Ishikawa (cell line): ENCODE data around the gene STRBP.

Experiments
- CEBPB ChIP-seq: IDR thresholded peaks from 2 replicates; pipeline ENCODE4 v1.6.1; 2012
- CREB1 ChIP-seq: IDR thresholded peaks from 2 replicates; pipeline ENCODE4 v1.6.1; 2012; ENCODE audit warnings: low read depth
- EGR1 ChIP-seq: IDR thresholded peaks from 2 replicates; pipeline ENCODE4 v1.6.1; 2012
- EP300 ChIP-seq: IDR thresholded peaks from 2 replicates; pipeline ENCODE4 v1.6.1; 2012; ENCODE audit warnings: borderline replicate concordance
- FOXM1 ChIP-seq: IDR thresholded peaks from 2 replicates; pipeline ENCODE4 v1.6.1; 2012; ENCODE audit warnings: low read depth, borderline replicate concordance
- MAX ChIP-seq: IDR thresholded peaks from 2 replicates; pipeline ENCODE4 v1.6.1; 2012
- RAD21 ChIP-seq: IDR thresholded peaks from 2 replicates; pipeline ENCODE4 v1.6.1; 2012; ENCODE audit warnings: low read depth
- TAF1 ChIP-seq: IDR thresholded peaks from 2 replicates; pipeline ENCODE4 v1.6.1; 2012; ENCODE audit warnings: low read depth, mild to moderate bottlenecking
- TCF12 ChIP-seq: IDR thresholded peaks from 2 replicates; pipeline ENCODE4 v1.6.1; 2012; ENCODE audit warnings: low read depth
- TEAD4 ChIP-seq: IDR thresholded peaks from 2 replicates; pipeline ENCODE4 v1.6.1; 2012
- USF1 ChIP-seq: IDR thresholded peaks from 2 replicates; pipeline ENCODE4 v1.6.1; 2012
- YY1 ChIP-seq: IDR thresholded peaks from 2 replicates; pipeline ENCODE4 v1.6.1; 2012; ENCODE audit warnings: low read depth
- ZBTB7A ChIP-seq: IDR thresholded peaks from 2 replicates; pipeline ENCODE4 v1.6.1; 2012; ENCODE audit warnings: low read depth
- TF ChIP-seq, protein P1 (sequence below): IDR thresholded peaks from 2 replicates; pipeline ENCODE4 v1.6.1; 2012; ENCODE audit warnings: low read depth, mild to moderate bottlenecking

DNA sequence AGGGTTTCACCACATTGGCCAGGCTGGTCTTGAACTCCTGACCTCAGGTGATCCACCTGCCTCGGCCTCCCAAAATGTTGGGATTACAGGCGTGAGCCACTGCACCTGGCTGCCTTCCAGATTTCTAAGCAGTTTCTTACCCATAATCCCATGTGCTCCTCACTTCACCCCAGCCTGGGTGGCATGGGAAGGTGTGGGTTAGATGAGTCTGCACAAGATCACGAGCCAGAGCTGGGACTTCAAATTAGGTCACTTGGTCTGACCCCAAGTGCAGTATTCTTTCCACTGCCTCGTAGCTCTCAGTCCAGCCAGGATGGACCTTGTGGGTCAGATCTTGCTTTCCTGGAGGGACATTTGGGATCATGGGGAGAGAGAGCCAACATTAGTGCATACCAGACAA, 37.5 kb upstream of the STRBP start:
- TF ChIP-seq EP300 (no peak), YY1 (no peak), FOXM1 (no peak), MAX (no peak), ZBTB7A (no peak), TCF12 (no peak), CEBPB (no peak), RAD21 (no peak), TAF1 (no peak), CREB1 (no peak), TEAD4 (no peak), EGR1 (no peak), USF1 (no peak)
- TF ChIP-seq, protein P1, sequence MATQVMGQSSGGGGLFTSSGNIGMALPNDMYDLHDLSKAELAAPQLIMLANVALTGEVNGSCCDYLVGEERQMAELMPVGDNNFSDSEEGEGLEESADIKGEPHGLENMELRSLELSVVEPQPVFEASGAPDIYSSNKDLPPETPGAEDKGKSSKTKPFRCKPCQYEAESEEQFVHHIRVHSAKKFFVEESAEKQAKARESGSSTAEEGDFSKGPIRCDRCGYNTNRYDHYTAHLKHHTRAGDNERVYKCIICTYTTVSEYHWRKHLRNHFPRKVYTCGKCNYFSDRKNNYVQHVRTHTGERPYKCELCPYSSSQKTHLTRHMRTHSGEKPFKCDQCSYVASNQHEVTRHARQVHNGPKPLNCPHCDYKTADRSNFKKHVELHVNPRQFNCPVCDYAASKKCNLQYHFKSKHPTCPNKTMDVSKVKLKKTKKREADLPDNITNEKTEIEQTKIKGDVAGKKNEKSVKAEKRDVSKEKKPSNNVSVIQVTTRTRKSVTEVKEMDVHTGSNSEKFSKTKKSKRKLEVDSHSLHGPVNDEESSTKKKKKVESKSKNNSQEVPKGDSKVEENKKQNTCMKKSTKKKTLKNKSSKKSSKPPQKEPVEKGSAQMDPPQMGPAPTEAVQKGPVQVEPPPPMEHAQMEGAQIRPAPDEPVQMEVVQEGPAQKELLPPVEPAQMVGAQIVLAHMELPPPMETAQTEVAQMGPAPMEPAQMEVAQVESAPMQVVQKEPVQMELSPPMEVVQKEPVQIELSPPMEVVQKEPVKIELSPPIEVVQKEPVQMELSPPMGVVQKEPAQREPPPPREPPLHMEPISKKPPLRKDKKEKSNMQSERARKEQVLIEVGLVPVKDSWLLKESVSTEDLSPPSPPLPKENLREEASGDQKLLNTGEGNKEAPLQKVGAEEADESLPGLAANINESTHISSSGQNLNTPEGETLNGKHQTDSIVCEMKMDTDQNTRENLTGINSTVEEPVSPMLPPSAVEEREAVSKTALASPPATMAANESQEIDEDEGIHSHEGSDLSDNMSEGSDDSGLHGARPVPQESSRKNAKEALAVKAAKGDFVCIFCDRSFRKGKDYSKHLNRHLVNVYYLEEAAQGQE, result no peak
